Keratinocyte (primary cell): ENCODE results near the gene RAB30. TPM values are rescaled to one million over a fixed set of nuclear protein-coding genes. Genes with fewer than 3 reads are reported as not detected.

Experiments
- DNase-seq: peaks from one replicate; pipeline ENCODE4 v3.0.0-alpha.2; 2011; ENCODE audit warnings: low read depth, missing footprints, low spot score
- FAIRE-seq: peaks from 2 replicates; lab custom pipeline; 2011; peaks lifted over from hg19 to GRCh38; lab: Jason Lieb, UNC
- H2AFZ ChIP-seq: 2 replicates; pipeline ENCODE4 v1.6.0; 2012; ENCODE audit warnings: low read length, control low read depth, inconsistent platforms; ENCODE audit not compliant: control insufficient read depth
- H3K27ac ChIP-seq: 2 replicates; pipeline ENCODE4 v1.5.1; 2011; ENCODE audit warnings: low read length; ENCODE audit not compliant: control insufficient read depth, insufficient read depth
- H3K27me3 ChIP-seq: 3 replicates; pipeline ENCODE4 v1.6.0; 2011; ENCODE audit warnings: low read length; ENCODE audit not compliant: control insufficient read depth, insufficient read depth; ENCODE audit errors: extremely low read depth
- H3K36me3 ChIP-seq, 2 experiments: 2 replicates in 1 of 2; 3 replicates in 1 of 2; pipeline ENCODE4 v1.5.1; 2011; ENCODE audit warnings: low read length in 2 of 2, mild to moderate bottlenecking in 1 of 2; ENCODE audit not compliant: control insufficient read depth in 2 of 2, insufficient read depth in 2 of 2; ENCODE audit errors: extremely low read depth in 1 of 2
- H3K4me1 ChIP-seq: 3 replicates; pipeline ENCODE4 v1.5.1; 2011; ENCODE audit warnings: low read length; ENCODE audit not compliant: control insufficient read depth, insufficient read depth; ENCODE audit errors: extremely low read depth
- H3K4me2 ChIP-seq: 3 replicates; pipeline ENCODE4 v1.6.0; 2011; ENCODE audit warnings: low read depth, low read length; ENCODE audit not compliant: control insufficient read depth, insufficient read depth; ENCODE audit errors: extremely low read depth
- H3K4me3 ChIP-seq, 3 experiments: fragments of 200-600 bp in 1 of 3; sonication (generic) in 1 of 3; 2 replicates in 2 of 3; 3 replicates in 1 of 3; pipeline ENCODE4 v1.5.1; 2011 to 2016; ENCODE audit warnings: low read length in 3 of 3, mild to moderate bottlenecking in 3 of 3, control low read depth in 2 of 3, inconsistent platforms in 1 of 3, low read depth in 1 of 3, mixed read lengths in 1 of 3, mixed run types in 1 of 3, moderate library complexity in 1 of 3; ENCODE audit not compliant: control insufficient read depth in 2 of 3, insufficient read depth in 2 of 3; ENCODE audit errors: extremely low read depth in 1 of 3
- H3K79me2 ChIP-seq: 2 replicates; pipeline ENCODE4 v1.6.0; 2012; ENCODE audit warnings: low read length; ENCODE audit not compliant: control insufficient read depth, insufficient read depth
- H3K9ac ChIP-seq: 3 replicates; pipeline ENCODE4 v1.6.0; 2011; ENCODE audit warnings: low read length; ENCODE audit not compliant: control insufficient read depth, insufficient read depth; ENCODE audit errors: extremely low read depth
- H3K9me1 ChIP-seq: 3 replicates; pipeline ENCODE4 v1.6.0; 2011; ENCODE audit warnings: low read length; ENCODE audit not compliant: control insufficient read depth, insufficient read depth; ENCODE audit errors: extremely low read depth
- H3K9me3 ChIP-seq: 2 replicates; pipeline ENCODE4 v1.5.1; 2012; ENCODE audit warnings: low read depth, low read length; ENCODE audit not compliant: control insufficient read depth
- H4K20me1 ChIP-seq: 3 replicates; pipeline ENCODE4 v1.6.0; 2011; ENCODE audit warnings: low read length; ENCODE audit not compliant: control insufficient read depth, insufficient read depth; ENCODE audit errors: extremely low read depth
- CTCF ChIP-seq, 3 experiments: IDR thresholded peaks in 1 of 3; conservative IDR thresholded peaks in 1 of 3; optimal IDR thresholded peaks in 1 of 3; 2 replicates in 2 of 3; 3 replicates in 1 of 3; pipeline versions ENCODE3 to v1.5.1; 2011; ENCODE audit warnings: low read length in 3 of 3, mild to moderate bottlenecking in 3 of 3, moderate library complexity in 2 of 3, control low read depth in 1 of 3, inconsistent platforms in 1 of 3; ENCODE audit not compliant: insufficient read depth in 2 of 3; ENCODE audit errors: extremely low read depth in 1 of 3
- EZH2 ChIP-seq: IDR thresholded peaks from one replicate; pipeline ENCODE4 v1.6.1; 2012; ENCODE audit warnings: inconsistent platforms, mild to moderate bottlenecking, low read length, moderate library complexity
- dilution Hi-C: fragments of 300-500 bp; cut with MboI; formaldehyde crosslinking; loops from one replicate; pipeline ENCODE4 v1.7.0; 2020; ENCODE audit warnings: low sequenced_read_pairs; ENCODE audit not compliant: extremely low pct_ligation_motif_present
- polyA plus RNA-seq, 5 experiments: library from polyadenylated mRNA; depleted of rRNA in 3 of 5; stranded (reverse) in 3 of 5; stranded (forward) in 1 of 5; unstranded in 1 of 5; fragments of >200 nt; gene quantifications; 1 replicate in 1 of 5; 2 replicates in 3 of 5; 3 replicates in 1 of 5; pipeline versions ENCODE4 v1.2.1 to v1.2.3, GENCODE V29; 2011 to 2012; ENCODE audit warnings: missing spikeins in 2 of 5, low read depth in 1 of 5, low replicate concordance in 1 of 5

The RAB30 gene
- polyA plus RNA-seq, 1 donor (not counting 4 experiments of a cell fraction or from before 2014, with no cell fraction given): 9.3 TPM

GRCh38 chr11:83078269-83078668, 6.6 kb upstream of the RAB30 start:
- H3K4me1 ChIP-seq: peaks cover 3% of the 10 kb centered on the region

GRCh38 chr11:83073884-83074283, 2.2 kb upstream of the RAB30 start:
- H3K9me3 ChIP-seq: no peaks in the 10 kb centered on the region
- dilution Hi-C loops: no loop called here
- no peak overlapping the region for H3K27ac ChIP-seq
- H3K79me2 ChIP-seq: peaks cover 38% of the 10 kb centered on the region
- peaks cover 0 to 15% of the 10 kb centered on the region in 2 experiments for H3K36me3 ChIP-seq
- no peak overlapping the region for H3K9ac ChIP-seq
- TF ChIP-seq CTCF (optimal IDR thresholded peaks at IDR 0.05 in 1 of 3, IDR thresholded peaks at IDR 0.05 in 1 of 3, conservative IDR thresholded peaks at IDR 0.05 in 1 of 3; ENCODE audit: extremely low read depth in 1 of 3, insufficient read depth in 2 of 3, low read length in 3 of 3): no peak
- no peak for TF ChIP-seq EZH2
- H3K27me3 ChIP-seq: no peaks in the 10 kb centered on the region
- no peak for FAIRE-seq
- peaks cover 22% of the 10 kb centered on the region for H3K4me1 ChIP-seq
- H3K9me1 ChIP-seq: no peaks in the 10 kb centered on the region
- no peaks in the 10 kb centered on the region for H4K20me1 ChIP-seq
- no peak overlapping the region for H3K4me2 ChIP-seq
- no peak for DNase-seq
- peak overlapping the region in 1 of 3 experiments; percentile 2 for H3K4me3 ChIP-seq
- no peak overlapping the region for H2AFZ ChIP-seq

More at GRCh38 chr11:83078269-83078668, 6.6 kb upstream of the RAB30 start:
- Histone ChIP-seq H3K79me2 (peaks cover 13% of the 10 kb centered on the region), H2AFZ (no peak overlapping the region), H3K27ac (no peak overlapping the region), H3K36me3 (peaks cover 4 to 22% of the 10 kb centered on the region in 2 experiments), H3K9me3 (no peaks in the 10 kb centered on the region), H4K20me1 (no peaks in the 10 kb centered on the region), H3K9me1 (no peaks in the 10 kb centered on the region), H3K9ac (no peak overlapping the region), H3K27me3 (no peaks in the 10 kb centered on the region), H3K4me3 (no peak overlapping the region), H3K4me2 (no peak overlapping the region)
- TF ChIP-seq EZH2 (no peak), CTCF (optimal IDR thresholded peaks at IDR 0.05 in 1 of 3, IDR thresholded peaks at IDR 0.05 in 1 of 3, conservative IDR thresholded peaks at IDR 0.05 in 1 of 3; ENCODE audit: extremely low read depth in 1 of 3, insufficient read depth in 2 of 3, low read length in 3 of 3) (no peak)
- FAIRE-seq (no peak), DNase-seq (no peak)
- dilution Hi-C loops: no loop called here
